ENCODE results near the gene ZNF407.

Gene ZNF407

GRCh38 chr18:74718312-74718711 lies 120.6 kb downstream of the ZNF407 start:
- no CpG with 5 or more reads among the region's 2 CpGs for WGBS (ENCODE audit: insufficient coverage, insufficient read length)
- Histone ChIP-seq H3K4me3 (ENCODE audit: low read length) (no peak overlapping the region), H3K27me3 (ENCODE audit: control insufficient read depth, insufficient read depth, low read length) (no peaks in the 10 kb centered on the region), H3K27ac (ENCODE audit: low read length) (no peak overlapping the region), H3K36me3 (ENCODE audit: control insufficient read depth, insufficient read depth, low read length) (no peaks in the 10 kb centered on the region), H3K9me3 (ENCODE audit: control insufficient read depth, insufficient read depth, low read length) (no peaks in the 10 kb centered on the region), H3K4me1 (ENCODE audit: control insufficient read depth, insufficient read depth, low read length) (peaks cover 1% of the 10 kb centered on the region; the same call in 1 of the 2 replicates)
- no peak for DNase-seq (ENCODE audit: low read depth, low spot score)

GRCh38 chr18:74722237-74722636 lies 124.6 kb downstream of the ZNF407 start:
- DNase-seq (ENCODE audit: low read depth, low spot score) = no peak

GRCh38 chr18:74724186-74724585 lies 126.5 kb downstream of the ZNF407 start:
- Histone ChIP-seq H3K27ac (ENCODE audit: low read length) (no peak overlapping the region), H3K9me3 (ENCODE audit: control insufficient read depth, insufficient read depth, low read length) (no peaks in the 10 kb centered on the region), H3K27me3 (ENCODE audit: control insufficient read depth, insufficient read depth, low read length) (no peaks in the 10 kb centered on the region), H3K4me3 (ENCODE audit: low read length) (no peak overlapping the region), H3K4me1 (ENCODE audit: control insufficient read depth, insufficient read depth, low read length) (no peaks in the 10 kb centered on the region), H3K36me3 (ENCODE audit: control insufficient read depth, insufficient read depth, low read length) (no peaks in the 10 kb centered on the region)
- WGBS (ENCODE audit: insufficient coverage, insufficient read length) = no CpG with 5 or more reads among the region's 1 CpG
- no peak for DNase-seq (ENCODE audit: low read depth, low spot score)

More at GRCh38 chr18:74722237-74722636, 124.6 kb downstream of the ZNF407 start:
- Histone ChIP-seq H3K27ac (ENCODE audit: low read length) (no peak overlapping the region), H3K4me3 (ENCODE audit: low read length) (no peak overlapping the region), H3K36me3 (ENCODE audit: control insufficient read depth, insufficient read depth, low read length) (no peaks in the 10 kb centered on the region), H3K27me3 (ENCODE audit: control insufficient read depth, insufficient read depth, low read length) (no peaks in the 10 kb centered on the region), H3K4me1 (ENCODE audit: control insufficient read depth, insufficient read depth, low read length) (no peaks in the 10 kb centered on the region), H3K9me3 (ENCODE audit: control insufficient read depth, insufficient read depth, low read length) (no peaks in the 10 kb centered on the region)
- no CpG with 5 or more reads among the region's 2 CpGs for WGBS (ENCODE audit: insufficient coverage, insufficient read length)

- DNase-seq (ENCODE audit: low read depth, low spot score) = no peak
- no peaks in the 10 kb centered on the region for H3K36me3 ChIP-seq (ENCODE audit: control insufficient read depth, insufficient read depth, low read length)
- H3K27me3 ChIP-seq (ENCODE audit: control insufficient read depth, insufficient read depth, low read length) = no peaks in the 10 kb centered on the region
- H3K27ac ChIP-seq (ENCODE audit: low read length) = no peak overlapping the region
- H3K9me3 ChIP-seq (ENCODE audit: control insufficient read depth, insufficient read depth, low read length) = no peaks in the 10 kb centered on the region
- no CpG with 5 or more reads among the region's 3 CpGs for WGBS (ENCODE audit: insufficient coverage, insufficient read length)
- no peak overlapping the region for H3K4me3 ChIP-seq (ENCODE audit: low read length)
- H3K4me1 ChIP-seq (ENCODE audit: control insufficient read depth, insufficient read depth, low read length) = no peaks in the 10 kb centered on the region
These were observed 128.0 kb downstream of the ZNF407 start for GRCh38 chr18:74725690-74726089.

GRCh38 chr18:74728586-74728985 lies 130.9 kb downstream of the ZNF407 start:
- WGBS (ENCODE audit: insufficient coverage, insufficient read length) = no CpG with 5 or more reads among the region's 5 CpGs
- no peak overlapping the region for H3K4me3 ChIP-seq (ENCODE audit: low read length)
- H3K4me1 ChIP-seq (ENCODE audit: control insufficient read depth, insufficient read depth, low read length) = no peaks in the 10 kb centered on the region
- no peaks in the 10 kb centered on the region for H3K27me3 ChIP-seq (ENCODE audit: control insufficient read depth, insufficient read depth, low read length)
- DNase-seq (ENCODE audit: low read depth, low spot score) = no peak
- no peaks in the 10 kb centered on the region for H3K36me3 ChIP-seq (ENCODE audit: control insufficient read depth, insufficient read depth, low read length)
- no peaks in the 10 kb centered on the region for H3K9me3 ChIP-seq (ENCODE audit: control insufficient read depth, insufficient read depth, low read length)
- H3K27ac ChIP-seq (ENCODE audit: low read length) = no peak overlapping the region

GRCh38 chr18:74731097-74731496 lies 133.4 kb downstream of the ZNF407 start:
- no peak overlapping the region for H3K27ac ChIP-seq (ENCODE audit: low read length)
- H3K36me3 ChIP-seq (ENCODE audit: control insufficient read depth, insufficient read depth, low read length) = no peaks in the 10 kb centered on the region
- H3K4me1 ChIP-seq (ENCODE audit: control insufficient read depth, insufficient read depth, low read length) = no peaks in the 10 kb centered on the region
- no peak overlapping the region for H3K4me3 ChIP-seq (ENCODE audit: low read length)
- DNase-seq (ENCODE audit: low read depth, low spot score) = no peak
- no CpG with 5 or more reads among the region's 5 CpGs for WGBS (ENCODE audit: insufficient coverage, insufficient read length)
- no peaks in the 10 kb centered on the region for H3K9me3 ChIP-seq (ENCODE audit: control insufficient read depth, insufficient read depth, low read length)
- H3K27me3 ChIP-seq (ENCODE audit: control insufficient read depth, insufficient read depth, low read length) = no peaks in the 10 kb centered on the region

- Histone ChIP-seq H3K4me3 (ENCODE audit: low read length) (no peak overlapping the region), H3K36me3 (ENCODE audit: control insufficient read depth, insufficient read depth, low read length) (no peaks in the 10 kb centered on the region), H3K4me1 (ENCODE audit: control insufficient read depth, insufficient read depth, low read length) (no peaks in the 10 kb centered on the region), H3K27me3 (ENCODE audit: control insufficient read depth, insufficient read depth, low read length) (no peaks in the 10 kb centered on the region), H3K9me3 (ENCODE audit: control insufficient read depth, insufficient read depth, low read length) (no peaks in the 10 kb centered on the region), H3K27ac (ENCODE audit: low read length) (no peak overlapping the region)
- DNase-seq (ENCODE audit: low read depth, low spot score) = no peak
- WGBS (ENCODE audit: insufficient coverage, insufficient read length) = no CpG with 5 or more reads among the region's 1 CpG
These were observed 134.7 kb downstream of the ZNF407 start for GRCh38 chr18:74732380-74732779.

GRCh38 chr18:74733598-74733997 lies 135.9 kb downstream of the ZNF407 start:
- H3K9me3 ChIP-seq (ENCODE audit: control insufficient read depth, insufficient read depth, low read length) = no peaks in the 10 kb centered on the region
- H3K4me1 ChIP-seq (ENCODE audit: control insufficient read depth, insufficient read depth, low read length) = no peaks in the 10 kb centered on the region
- no peaks in the 10 kb centered on the region for H3K27me3 ChIP-seq (ENCODE audit: control insufficient read depth, insufficient read depth, low read length)
- H3K4me3 ChIP-seq (ENCODE audit: low read length) = no peak overlapping the region
- no CpG with 5 or more reads among the region's 3 CpGs for WGBS (ENCODE audit: insufficient coverage, insufficient read length)
- H3K27ac ChIP-seq (ENCODE audit: low read length) = no peak overlapping the region
- H3K36me3 ChIP-seq (ENCODE audit: control insufficient read depth, insufficient read depth, low read length) = no peaks in the 10 kb centered on the region
- DNase-seq (ENCODE audit: low read depth, low spot score) = no peak

- Histone ChIP-seq H3K27ac (ENCODE audit: low read length) (no peak overlapping the region), H3K4me3 (ENCODE audit: low read length) (no peak overlapping the region), H3K4me1 (ENCODE audit: control insufficient read depth, insufficient read depth, low read length) (no peaks in the 10 kb centered on the region), H3K36me3 (ENCODE audit: control insufficient read depth, insufficient read depth, low read length) (no peaks in the 10 kb centered on the region), H3K27me3 (ENCODE audit: control insufficient read depth, insufficient read depth, low read length) (no peaks in the 10 kb centered on the region), H3K9me3 (ENCODE audit: control insufficient read depth, insufficient read depth, low read length) (no peaks in the 10 kb centered on the region)
- WGBS (ENCODE audit: insufficient coverage, insufficient read length) = no CpG with 5 or more reads among the region's 11 CpGs
- DNase-seq (ENCODE audit: low read depth, low spot score) = no peak
These were observed 136.4 kb downstream of the ZNF407 start for GRCh38 chr18:74734013-74734444.

GRCh38 chr18:74739926-74740325 lies 142.3 kb downstream of the ZNF407 start:
- H3K9me3 ChIP-seq (ENCODE audit: control insufficient read depth, insufficient read depth, low read length) = no peaks in the 10 kb centered on the region
- no CpG with 5 or more reads among the region's 5 CpGs for WGBS (ENCODE audit: insufficient coverage, insufficient read length)

GRCh38 chr18:74742573-74743243 lies 145.0 kb downstream of the ZNF407 start:
- no peaks in the 10 kb centered on the region for H3K36me3 ChIP-seq (ENCODE audit: control insufficient read depth, insufficient read depth, low read length)
- no peaks in the 10 kb centered on the region for H3K9me3 ChIP-seq (ENCODE audit: control insufficient read depth, insufficient read depth, low read length)
- no peaks in the 10 kb centered on the region for H3K27me3 ChIP-seq (ENCODE audit: control insufficient read depth, insufficient read depth, low read length)
- DNase-seq (ENCODE audit: low read depth, low spot score) = no peak
- WGBS (ENCODE audit: insufficient coverage, insufficient read length) = 100% methylated on average over 1 of the region's 5 CpGs
- no peak overlapping the region for H3K27ac ChIP-seq (ENCODE audit: low read length)
- no peak overlapping the region for H3K4me3 ChIP-seq (ENCODE audit: low read length)
- no peaks in the 10 kb centered on the region for H3K4me1 ChIP-seq (ENCODE audit: control insufficient read depth, insufficient read depth, low read length)

More at GRCh38 chr18:74739926-74740325, 142.3 kb downstream of the ZNF407 start:
- DNase-seq (ENCODE audit: low read depth, low spot score) = no peak
- Histone ChIP-seq H3K27me3 (ENCODE audit: control insufficient read depth, insufficient read depth, low read length) (no peaks in the 10 kb centered on the region), H3K4me3 (ENCODE audit: low read length) (no peak overlapping the region), H3K27ac (ENCODE audit: low read length) (no peak overlapping the region), H3K36me3 (ENCODE audit: control insufficient read depth, insufficient read depth, low read length) (no peaks in the 10 kb centered on the region), H3K4me1 (ENCODE audit: control insufficient read depth, insufficient read depth, low read length) (no peaks in the 10 kb centered on the region)

All from iPS DF 6.9 (cell line).